Natural killer cell (primary cell): ENCODE data around the gene RAB15. TPM values are rescaled to one million over a fixed set of nuclear protein-coding genes. Genes with fewer than 3 reads are reported as not detected.

Experiments
- ATAC-seq, 3 donors: fragments of 150-1000 bp in 2 of 3; fragments of 200-7000 bp in 1 of 3; cut with Tn5 transposase; 1 replicate in 1 of 3; 2 replicates in 2 of 3; pipeline ENCODE4 v1.10.0; 2021; ENCODE audit warnings: mild to moderate bottlenecking in 2 of 3, moderate library complexity in 2 of 3
- DNase-seq, 2 donors: peaks; one replicate each; pipeline versions ENCODE4 v3.0.0 to v3.0.0-alpha.2; 2013 to 2021; ENCODE audit warnings: mixed read lengths in 1 of 2
- H3K27ac ChIP-seq: one replicate; pipeline ENCODE4 v1.5.1; 2013; ENCODE audit warnings: mild to moderate bottlenecking, low read length
- H3K27me3 ChIP-seq: one replicate; pipeline ENCODE4 v1.6.1; 2013; ENCODE audit warnings: low read length; ENCODE audit not compliant: control insufficient read depth, insufficient read depth
- H3K36me3 ChIP-seq: one replicate; pipeline ENCODE4 v1.6.1; 2013; ENCODE audit warnings: low read length; ENCODE audit not compliant: control insufficient read depth, insufficient read depth
- H3K4me1 ChIP-seq: one replicate; pipeline ENCODE4 v1.6.1; 2013; ENCODE audit warnings: low read length; ENCODE audit not compliant: control insufficient read depth, insufficient read depth
- H3K4me3 ChIP-seq: one replicate; pipeline ENCODE4 v1.5.1; 2013; ENCODE audit warnings: low read length
- H3K9me3 ChIP-seq: one replicate; pipeline ENCODE4 v1.6.1; 2013; ENCODE audit warnings: low read length; ENCODE audit not compliant: control insufficient read depth, insufficient read depth
- H3K27ac Mint-ChIP-seq, 2 donors: one replicate each; pipeline ENCODE4 v1.8.0; 2022; ENCODE audit warnings: mild to moderate bottlenecking in 2 of 2, mixed read lengths in 2 of 2, moderate library complexity in 1 of 2
- H3K27me3 Mint-ChIP-seq, 2 donors: one replicate each; pipeline ENCODE4 v1.8.0; 2022; ENCODE audit warnings: low read depth in 2 of 2, mixed read lengths in 2 of 2
- H3K36me3 Mint-ChIP-seq: one replicate; pipeline ENCODE4 v1.8.0; 2022; ENCODE audit warnings: mixed read lengths
- H3K4me1 Mint-ChIP-seq, 2 donors: one replicate each; pipeline ENCODE4 v1.8.0; 2022; ENCODE audit warnings: mixed read lengths in 2 of 2
- H3K4me3 Mint-ChIP-seq: one replicate; pipeline ENCODE4 v1.8.0; 2022; ENCODE audit warnings: mild to moderate bottlenecking, moderate library complexity, mixed read lengths
- H3K9me3 Mint-ChIP-seq, 2 donors: one replicate each; pipeline ENCODE4 v1.8.0; 2022; ENCODE audit warnings: mixed read lengths in 2 of 2
- WGBS: methylation state at CpG from one replicate; pipeline ENCODE4 v1.1.7; 2013; ENCODE audit warnings: missing lambda C conversion rate; ENCODE audit not compliant: insufficient coverage; 5-methylcytosine and 5-hydroxymethylcytosine counted together
- intact Hi-C: fragments of 100-400 bp; cut with micrococcal nuclease; formaldehyde crosslinking; loops from one replicate; pipeline ENCODE4 v1.14.2; 2022
- total RNA-seq, 4 donors: library from RNA; stranded (reverse); fragments of 120-200 nt in 1 of 4; gene quantifications; one replicate each; pipeline versions ENCODE4 v1.2.3 to v1.2.4, GENCODE V29; 2013 to 2022
- TF ChIP-seq, protein P1 (sequence below): fragments of 200-600 bp; IDR thresholded peaks from one replicate; pipeline ENCODE4 v1.8.0; 2022; ENCODE audit warnings: antibody characterized with exemption

The RAB15 gene
- total RNA-seq, 3 donors from 2014 or later (not counting 1 experiment from before 2014, with no cell fraction given): 0.82 to 3.2 (median 1.7) TPM

DNA sequence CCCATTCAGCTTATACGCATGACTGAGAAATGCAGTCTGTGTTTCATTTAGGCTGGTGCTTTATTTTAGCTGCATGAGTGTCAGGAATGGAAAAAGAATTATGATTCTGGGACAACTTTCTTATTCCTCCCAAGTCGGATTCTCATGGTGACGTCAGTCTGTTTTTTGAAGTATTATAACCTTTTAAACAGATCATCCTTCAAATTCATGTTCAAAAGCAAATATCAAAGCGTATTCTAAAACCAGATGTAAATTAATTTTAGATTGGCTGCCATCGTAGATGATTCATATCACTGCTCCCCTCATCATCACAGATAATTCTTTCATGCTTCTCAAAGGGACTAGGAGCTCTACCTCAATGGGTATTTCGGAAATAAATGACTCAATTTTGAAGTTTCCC lies 29.6 kb upstream of the RAB15 start:
- ATAC-seq (no peak), DNase-seq (no peak)
- Mint-ChIP-seq H3K36me3 (no peaks in the 10 kb centered on the region), H3K4me3 (no peak overlapping the region), H3K4me1 (no peaks in the 10 kb centered on the region), H3K27me3 (no peaks in the 10 kb centered on the region), H3K27ac (no peak overlapping the region), H3K9me3 (no peaks in the 10 kb centered on the region)
- Histone ChIP-seq H3K4me1 (no peaks in the 10 kb centered on the region), H3K27me3 (no peaks in the 10 kb centered on the region), H3K36me3 (peaks cover 2% of the 10 kb centered on the region), H3K9me3 (no peaks in the 10 kb centered on the region), H3K27ac (no peak overlapping the region), H3K4me3 (no peak overlapping the region)
- TF ChIP-seq, protein P1, sequence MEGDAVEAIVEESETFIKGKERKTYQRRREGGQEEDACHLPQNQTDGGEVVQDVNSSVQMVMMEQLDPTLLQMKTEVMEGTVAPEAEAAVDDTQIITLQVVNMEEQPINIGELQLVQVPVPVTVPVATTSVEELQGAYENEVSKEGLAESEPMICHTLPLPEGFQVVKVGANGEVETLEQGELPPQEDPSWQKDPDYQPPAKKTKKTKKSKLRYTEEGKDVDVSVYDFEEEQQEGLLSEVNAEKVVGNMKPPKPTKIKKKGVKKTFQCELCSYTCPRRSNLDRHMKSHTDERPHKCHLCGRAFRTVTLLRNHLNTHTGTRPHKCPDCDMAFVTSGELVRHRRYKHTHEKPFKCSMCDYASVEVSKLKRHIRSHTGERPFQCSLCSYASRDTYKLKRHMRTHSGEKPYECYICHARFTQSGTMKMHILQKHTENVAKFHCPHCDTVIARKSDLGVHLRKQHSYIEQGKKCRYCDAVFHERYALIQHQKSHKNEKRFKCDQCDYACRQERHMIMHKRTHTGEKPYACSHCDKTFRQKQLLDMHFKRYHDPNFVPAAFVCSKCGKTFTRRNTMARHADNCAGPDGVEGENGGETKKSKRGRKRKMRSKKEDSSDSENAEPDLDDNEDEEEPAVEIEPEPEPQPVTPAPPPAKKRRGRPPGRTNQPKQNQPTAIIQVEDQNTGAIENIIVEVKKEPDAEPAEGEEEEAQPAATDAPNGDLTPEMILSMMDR: no peak
- intact Hi-C loops: no loop called here
- WGBS: 98% methylated on average over 6 of the region's 6 CpGs

DNA sequence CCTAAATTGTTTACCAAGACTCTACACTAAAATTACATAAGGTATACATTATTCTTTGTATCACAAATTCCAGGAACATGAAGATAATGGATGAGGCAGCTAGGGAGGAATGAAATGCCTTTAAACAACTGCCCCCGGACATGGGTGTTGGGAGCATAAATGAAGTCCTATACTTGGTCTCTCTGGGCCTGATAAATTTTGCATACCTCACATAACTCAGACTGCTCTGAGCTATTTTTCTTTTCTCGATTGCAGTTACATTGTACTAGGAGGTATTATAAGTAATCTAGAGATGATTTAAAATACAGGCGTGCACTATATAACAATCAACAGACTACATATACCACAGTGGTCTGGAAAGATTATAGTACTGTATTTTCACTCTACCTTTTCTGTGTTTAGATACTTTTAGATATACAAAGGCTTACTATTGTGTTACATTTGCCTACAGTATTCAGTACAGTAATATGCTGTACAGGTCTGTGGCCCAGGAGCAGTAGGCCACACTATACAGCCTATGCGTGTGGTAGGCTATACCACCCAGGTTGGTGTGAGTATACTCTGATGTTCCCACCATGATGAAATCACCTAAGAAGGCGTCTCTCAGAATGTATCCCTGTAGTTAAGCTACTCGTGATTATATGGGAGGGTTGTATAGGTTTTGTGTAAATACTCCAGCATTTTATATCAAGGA lies 28.9 kb upstream of the RAB15 start:
- WGBS: 100% methylated on average over 3 of the region's 6 CpGs
- no peaks in the 10 kb centered on the region for H3K27me3 ChIP-seq
- Mint-ChIP-seq H3K27me3 (no peaks in the 10 kb centered on the region), H3K9me3 (no peaks in the 10 kb centered on the region), H3K27ac (no peak overlapping the region), H3K4me3 (no peak overlapping the region), H3K36me3 (no peaks in the 10 kb centered on the region), H3K4me1 (no peaks in the 10 kb centered on the region)
- intact Hi-C loops: no loop called here
- DNase-seq (no peak), ATAC-seq (no peak)
- no peak overlapping the region for H3K27ac ChIP-seq
- no peaks in the 10 kb centered on the region for H3K9me3 ChIP-seq
- no peak overlapping the region for H3K4me3 ChIP-seq
- no peaks in the 10 kb centered on the region for H3K4me1 ChIP-seq
- H3K36me3 ChIP-seq: peaks cover 2% of the 10 kb centered on the region
- TF ChIP-seq, protein P1: no peak

DNA sequence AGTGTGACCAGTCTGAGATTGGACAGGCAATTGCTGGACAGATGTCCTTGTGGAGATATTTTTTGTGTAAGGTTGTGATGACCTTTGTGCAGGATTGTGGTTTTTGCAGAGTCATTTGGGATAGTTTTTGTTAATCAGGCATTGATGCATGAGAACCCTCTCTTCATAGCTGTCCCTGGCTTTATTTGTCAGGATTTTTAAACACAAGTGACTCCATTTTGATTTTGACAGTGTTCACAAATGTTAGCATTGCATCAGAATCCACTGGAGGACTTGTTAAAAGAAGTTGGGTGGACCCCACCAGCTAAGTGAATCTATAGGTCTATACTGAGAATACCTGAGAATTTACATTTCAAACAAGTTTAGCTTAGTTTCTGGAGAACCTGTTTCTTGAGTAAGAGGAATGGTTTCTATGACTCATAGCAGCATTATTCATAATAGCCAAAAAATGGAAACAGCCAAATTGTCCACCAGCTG lies 26.4 kb upstream of the RAB15 start:
- H3K27ac Mint-ChIP-seq: no peak overlapping the region
- no peaks in the 10 kb centered on the region for H3K27me3 Mint-ChIP-seq
- no peaks in the 10 kb centered on the region for H3K4me1 Mint-ChIP-seq
- Histone ChIP-seq H3K36me3 (no peaks in the 10 kb centered on the region), H3K4me1 (no peaks in the 10 kb centered on the region), H3K27ac (no peak overlapping the region), H3K27me3 (no peaks in the 10 kb centered on the region), H3K9me3 (no peaks in the 10 kb centered on the region), H3K4me3 (no peak overlapping the region)
- DNase-seq (no peak), ATAC-seq (no peak)
- H3K4me3 Mint-ChIP-seq: no peak overlapping the region
- TF ChIP-seq, protein P1: no peak
- no peaks in the 10 kb centered on the region for H3K9me3 Mint-ChIP-seq
- intact Hi-C loops: no loop called here
- no peaks in the 10 kb centered on the region for H3K36me3 Mint-ChIP-seq
